Testis (tissue), 3 donors: ENCODE results near the gene ZEB2. TPM values are rescaled to one million over a fixed set of nuclear protein-coding genes. Genes with fewer than 3 reads are reported as not detected.

Source experiments
- DNase-seq: peaks from one replicate; pipeline ENCODE4 v3.0.0-alpha.2; 2019
- H3K27ac ChIP-seq, 2 donors: fragments of 200-600 bp; sonication (generic); one replicate each; pipeline ENCODE4 v1.5.1; 2019
- H3K27me3 ChIP-seq: fragments of 200-600 bp; sonication (generic); one replicate; pipeline ENCODE4 v1.5.1; 2019
- H3K36me3 ChIP-seq: fragments of 200-600 bp; sonication (generic); one replicate; pipeline ENCODE4 v1.5.1; 2017; ENCODE audit warnings: low read depth; ENCODE audit errors: missing control alignments
- H3K4me1 ChIP-seq: fragments of 200-600 bp; sonication (generic); one replicate; pipeline ENCODE4 v1.5.1; 2019
- H3K4me3 ChIP-seq, 2 donors: fragments of 200-600 bp; sonication (generic); one replicate each; pipeline ENCODE4 v1.5.1; 2017 to 2019
- H3K9me3 ChIP-seq: fragments of 200-600 bp; sonication (generic); one replicate; pipeline ENCODE4 v1.5.1; 2017
- CTCF ChIP-seq, 3 experiments: fragments of 450-650 bp in 2 of 3; fragments of 200-600 bp in 1 of 3; sonication (generic) in 1 of 3; IDR thresholded peaks; one replicate each; pipeline ENCODE4 v1.5.1; 2016 to 2019; ENCODE audit warnings: antibody characterized with exemption in 3 of 3, mild to moderate bottlenecking in 2 of 3, moderate library complexity in 1 of 3
- POLR2A ChIP-seq: fragments of 450-650 bp; IDR thresholded peaks from one replicate; pipeline ENCODE4 v1.6.1; 2017; ENCODE audit warnings: antibody characterized with exemption, mild to moderate bottlenecking, moderate library complexity
- WGBS, 2 donors: methylation state at CpG; one replicate each; pipeline ENCODE4 v1.1.5; 2018; 5-methylcytosine and 5-hydroxymethylcytosine counted together
- intact Hi-C: fragments of 100-400 bp; cut with DNase I; formaldehyde crosslinking; loops from one replicate; pipeline ENCODE4 v1.15.1; 2023; ENCODE audit warnings: low total_unique reads
- polyA plus RNA-seq: library from polyadenylated mRNA; stranded (reverse); fragments of 350-450 nt; fragmentation: Illumina TruSeq; extraction: RNeasy Lipid Tissue Mini Kit (QIAGEN cat#74804); gene quantifications from one replicate; pipeline ENCODE4 v1.2.3, GENCODE V29; 2014; ENCODE audit warnings: low read depth, low replicate concordance; ENCODE audit not compliant: insufficient read depth
- total RNA-seq, 2 donors: library from RNA; depleted of rRNA; stranded (reverse); fragments of >200 nt; gene quantifications; one replicate each; pipeline ENCODE4 v1.2.3, GENCODE V29; 2016

The ZEB2 gene
- total and polyA plus RNA-seq, 3 donors from 2014 or later = 38.7 to 96.4 (median 87.8) TPM

- Histone ChIP-seq H3K27ac (no peak overlapping the region), H3K9me3 (no peaks in the 10 kb centered on the region), H3K4me1 (peaks cover 10% of the 10 kb centered on the region), H3K36me3 (no peaks in the 10 kb centered on the region), H3K27me3 (no peaks in the 10 kb centered on the region), H3K4me3 (no peak overlapping the region)
- WGBS, 2 donors = 81 to 86% methylated on average over 4 of the region's 4 CpGs
- intact Hi-C loops = no loop called here
- no peak for TF ChIP-seq POLR2A
- no peak for TF ChIP-seq CTCF (IDR thresholded peaks at IDR 0.05)
- DNase-seq = no peak
Observed at GRCh38 chr2:144415386-144415785, 104.5 kb downstream of the ZEB2 start.

DNA sequence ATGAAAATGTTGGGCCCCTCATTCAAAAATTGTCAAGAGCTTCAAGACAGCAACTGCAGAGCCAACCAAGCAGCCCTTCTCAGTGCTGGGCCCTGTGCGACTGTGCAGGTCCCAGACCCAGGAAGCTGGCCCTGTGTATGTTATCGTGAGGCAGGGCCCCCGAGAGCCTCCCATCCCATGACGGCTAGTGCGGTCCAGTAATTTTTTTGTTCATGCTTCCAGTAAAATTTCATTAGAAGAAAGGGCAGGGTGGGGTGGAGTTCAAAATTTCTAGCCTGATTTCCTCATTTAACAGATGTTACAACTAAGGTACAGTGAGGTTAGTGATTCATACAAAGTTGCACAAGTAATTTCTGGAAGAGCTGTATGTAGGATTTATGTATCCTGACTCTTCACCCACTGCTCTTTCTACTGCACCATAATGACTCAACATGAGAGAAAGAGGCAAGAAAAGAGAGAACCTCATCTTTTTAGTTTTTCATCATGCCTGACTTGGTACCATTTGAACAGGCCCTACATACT lies 105.5 kb downstream of the ZEB2 start:
- Histone ChIP-seq H3K27ac (no peak overlapping the region), H3K36me3 (no peaks in the 10 kb centered on the region), H3K9me3 (no peaks in the 10 kb centered on the region), H3K27me3 (no peaks in the 10 kb centered on the region), H3K4me3 (no peak overlapping the region), H3K4me1 (peaks cover 10% of the 10 kb centered on the region)
- WGBS, 2 donors = 92 to 93% methylated on average over 5 of the region's 5 CpGs
- no peak for DNase-seq
- TF ChIP-seq POLR2A (no peak), CTCF (IDR thresholded peaks at IDR 0.05) (no peak)
- intact Hi-C loops = no loop called here

GRCh38 chr2:144412709-144413108 lies 107.2 kb downstream of the ZEB2 start:
- Histone ChIP-seq H3K4me1 (peaks cover 10% of the 10 kb centered on the region), H3K27me3 (no peaks in the 10 kb centered on the region), H3K27ac (peak overlapping the region in 1 of 2 donors; percentile 53), H3K9me3 (no peaks in the 10 kb centered on the region), H3K36me3 (no peaks in the 10 kb centered on the region), H3K4me3 (no peak overlapping the region)
- intact Hi-C loops = no loop called here
- WGBS, 2 donors = 63 to 72% methylated on average over 2 of the region's 2 CpGs
- TF ChIP-seq POLR2A = no peak
- no peak for TF ChIP-seq CTCF (IDR thresholded peaks at IDR 0.05)
- DNase-seq = no peak

DNA sequence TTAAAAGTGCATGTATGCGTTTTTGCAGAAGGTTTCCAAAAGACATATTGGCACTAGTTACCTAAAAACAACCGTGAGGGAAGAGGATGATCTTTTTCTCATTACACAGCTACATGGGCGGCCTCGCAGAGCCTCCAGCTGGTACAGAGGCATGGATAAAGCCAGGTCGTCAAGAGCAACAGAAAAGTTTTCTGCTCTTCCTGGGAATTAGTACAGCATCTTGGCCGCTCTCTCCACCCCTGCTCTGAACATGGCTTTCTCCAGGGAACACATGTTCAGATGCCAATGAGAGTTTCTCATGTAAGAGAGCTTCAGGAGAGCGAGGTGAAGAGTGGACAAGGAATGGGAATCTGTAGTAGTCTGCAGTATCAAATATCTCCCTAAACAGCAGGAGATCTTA lies 108.4 kb downstream of the ZEB2 start:
- 71 to 73% methylated on average over 7 of the region's 7 CpGs for WGBS, 2 donors
- Histone ChIP-seq H3K27me3 (no peaks in the 10 kb centered on the region), H3K9me3 (no peaks in the 10 kb centered on the region), H3K4me1 (peaks cover 10% of the 10 kb centered on the region), H3K4me3 (no peak overlapping the region), H3K27ac (no peak overlapping the region), H3K36me3 (no peaks in the 10 kb centered on the region)
- no peak for TF ChIP-seq POLR2A
- TF ChIP-seq CTCF (IDR thresholded peaks at IDR 0.05) = no peak
- no peak for DNase-seq
- intact Hi-C loops = no loop called here

GRCh38 chr2:144409241-144409640 lies 110.7 kb downstream of the ZEB2 start:
- TF ChIP-seq POLR2A = no peak
- no peak for TF ChIP-seq CTCF (IDR thresholded peaks at IDR 0.05)
- H3K27me3 ChIP-seq = no peaks in the 10 kb centered on the region
- DNase-seq = no peak
- peaks cover 21% of the 10 kb centered on the region for H3K4me1 ChIP-seq
- no peaks in the 10 kb centered on the region for H3K9me3 ChIP-seq
- H3K4me3 ChIP-seq = no peak overlapping the region
- H3K36me3 ChIP-seq = no peaks in the 10 kb centered on the region
- intact Hi-C loops = no loop called here
- H3K27ac ChIP-seq = peak overlapping the region in 1 of 2 donors; percentile 13
